Sigmoid colon (tissue), 4 donors: ENCODE data around the gene DDX25.

Experiments used
- POLR2AphosphoS5 ChIP-seq, 4 donors: sonication (generic); formaldehyde crosslinking; IDR thresholded peaks; one replicate each; pipeline ENCODE4 v1.6.1; 2017; ENCODE audit warnings: antibody characterized with exemption in 4 of 4
- TF ChIP-seq, protein P1 (sequence below), 4 experiments: fragments of 450-650 bp in 3 of 4; fragments of 200-600 bp in 1 of 4; IDR thresholded peaks; one replicate each; pipeline ENCODE4 v1.5.1; 2016 to 2019; ENCODE audit warnings: antibody characterized with exemption in 4 of 4, mild to moderate bottlenecking in 3 of 4, moderate library complexity in 2 of 4

DNA sequence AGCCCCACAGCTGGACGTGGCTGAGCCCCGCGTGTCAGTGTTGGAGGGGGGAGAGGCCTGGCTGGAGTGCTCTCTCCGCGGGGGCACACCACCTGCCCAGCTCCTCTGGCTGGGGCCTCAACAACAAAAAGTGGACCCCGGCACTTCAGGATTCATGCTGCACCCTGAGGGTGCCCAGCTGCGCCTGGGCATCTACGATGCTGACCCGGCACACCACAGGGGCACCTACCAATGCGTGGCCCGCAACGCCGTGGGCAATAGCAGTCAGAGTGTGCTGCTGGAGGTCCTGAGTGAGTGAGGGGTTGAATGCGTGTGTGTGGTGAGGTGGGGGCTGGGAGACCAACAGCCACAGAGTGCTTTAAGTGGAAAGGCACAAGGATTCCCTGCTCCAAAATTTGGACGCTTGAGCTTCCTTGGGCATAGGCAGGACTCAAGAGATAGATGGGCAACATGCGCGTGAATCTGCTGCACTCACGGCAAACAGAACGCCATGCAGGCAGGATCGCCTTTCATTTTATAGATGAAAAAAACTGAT is 49.2 kb downstream of the DDX25 start:
- TF ChIP-seq, protein P1, sequence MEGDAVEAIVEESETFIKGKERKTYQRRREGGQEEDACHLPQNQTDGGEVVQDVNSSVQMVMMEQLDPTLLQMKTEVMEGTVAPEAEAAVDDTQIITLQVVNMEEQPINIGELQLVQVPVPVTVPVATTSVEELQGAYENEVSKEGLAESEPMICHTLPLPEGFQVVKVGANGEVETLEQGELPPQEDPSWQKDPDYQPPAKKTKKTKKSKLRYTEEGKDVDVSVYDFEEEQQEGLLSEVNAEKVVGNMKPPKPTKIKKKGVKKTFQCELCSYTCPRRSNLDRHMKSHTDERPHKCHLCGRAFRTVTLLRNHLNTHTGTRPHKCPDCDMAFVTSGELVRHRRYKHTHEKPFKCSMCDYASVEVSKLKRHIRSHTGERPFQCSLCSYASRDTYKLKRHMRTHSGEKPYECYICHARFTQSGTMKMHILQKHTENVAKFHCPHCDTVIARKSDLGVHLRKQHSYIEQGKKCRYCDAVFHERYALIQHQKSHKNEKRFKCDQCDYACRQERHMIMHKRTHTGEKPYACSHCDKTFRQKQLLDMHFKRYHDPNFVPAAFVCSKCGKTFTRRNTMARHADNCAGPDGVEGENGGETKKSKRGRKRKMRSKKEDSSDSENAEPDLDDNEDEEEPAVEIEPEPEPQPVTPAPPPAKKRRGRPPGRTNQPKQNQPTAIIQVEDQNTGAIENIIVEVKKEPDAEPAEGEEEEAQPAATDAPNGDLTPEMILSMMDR (IDR thresholded peaks at IDR 0.05): no peak
- no peak for TF ChIP-seq POLR2AphosphoS5 (IDR thresholded peaks at IDR 0.05)
